Transverse colon (tissue), 4 donors: ENCODE results near the gene OR5M10. TPM values are rescaled to one million over a fixed set of nuclear protein-coding genes. Genes with fewer than 3 reads are reported as not detected.

Source experiments
- DNase-seq: peaks from one replicate; pipeline ENCODE4 v3.0.0-alpha.2; 2019
- H3K27ac ChIP-seq, 4 donors: fragments of 200-600 bp; sonication (generic); 2 replicates each; pipeline ENCODE4 v1.5.1; 2016 to 2018; ENCODE audit warnings: inconsistent platforms in 4 of 4
- H3K27me3 ChIP-seq: fragments of 200-600 bp; sonication (generic); 2 replicates; pipeline ENCODE4 v1.5.1; 2017; ENCODE audit warnings: inconsistent platforms
- H3K36me3 ChIP-seq, 4 donors: fragments of 200-600 bp; sonication (generic); 2 replicates each; pipeline ENCODE4 v1.5.1; 2017 to 2019; ENCODE audit warnings: inconsistent platforms in 4 of 4
- H3K4me1 ChIP-seq, 4 donors: fragments of 200-600 bp; sonication (generic); 2 replicates each; pipeline ENCODE4 v1.5.1; 2017 to 2020; ENCODE audit warnings: inconsistent platforms in 4 of 4
- H3K4me3 ChIP-seq, 4 donors: fragments of 200-600 bp; sonication (generic); 1 replicate in 1 of 4; 2 replicates in 3 of 4; pipeline versions ENCODE4 v1.5.1 to v1.6.1; 2017 to 2019; ENCODE audit warnings: inconsistent platforms in 4 of 4
- H3K9me3 ChIP-seq, 2 donors: fragments of 200-600 bp; sonication (generic); 2 replicates each; pipeline ENCODE4 v1.5.1; 2017 to 2019; ENCODE audit warnings: inconsistent platforms in 2 of 2
- EP300 ChIP-seq: sonication (generic); formaldehyde crosslinking; IDR thresholded peaks from one replicate; pipeline ENCODE4 v1.6.1; 2017; ENCODE audit warnings: antibody characterized with exemption, low read depth
- POLR2A ChIP-seq: fragments of 450-650 bp; IDR thresholded peaks from one replicate; pipeline ENCODE4 v1.6.1; 2016; ENCODE audit warnings: antibody characterized with exemption, mild to moderate bottlenecking, moderate library complexity
- POLR2AphosphoS5 ChIP-seq, 3 donors: sonication (generic); formaldehyde crosslinking; IDR thresholded peaks; one replicate each; pipeline ENCODE4 v1.6.1; 2016; ENCODE audit warnings: antibody characterized with exemption in 3 of 3
- WGBS, 2 donors: methylation state at CpG; one replicate each; pipeline ENCODE4 v1.1.5; 2018; ENCODE audit warnings: low coverage in 1 of 2; 5-methylcytosine and 5-hydroxymethylcytosine counted together
- in situ Hi-C, 4 donors: fragments of 200-750 bp; cut with MboI; loops; one replicate each; pipeline versions ENCODE4 v1.15.0 to v1.15.1; 2017; ENCODE audit warnings: low sequenced_read_pairs in 3 of 4, low pct_ligation_motif_present in 1 of 4, low pct_unique_long_range_greater_than_20kb in 1 of 4
- intact Hi-C: fragments of 100-400 bp; cut with DNase I; formaldehyde crosslinking; loops from one replicate; pipeline ENCODE4 v1.15.1; 2023; ENCODE audit warnings: low total_unique reads
- total RNA-seq, 4 donors: library from RNA; depleted of rRNA; stranded (reverse); fragments of >200 nt; gene quantifications; one replicate each; pipeline ENCODE4 v1.1.0, GENCODE V29; 2016
- TF ChIP-seq, protein P1 (sequence below), 5 experiments: fragments of 200-600 bp in 3 of 5; fragments of 450-650 bp in 2 of 5; sonication (generic) in 3 of 5; IDR thresholded peaks; 1 replicate in 2 of 5; 2 replicates in 3 of 5; pipeline ENCODE4 v1.5.1; 2016 to 2017; ENCODE audit warnings: antibody characterized with exemption in 5 of 5, inconsistent platforms in 3 of 5, mild to moderate bottlenecking in 2 of 5, moderate library complexity in 1 of 5

The OR5M10 gene
- total RNA-seq, 4 donors from 2014 or later = not detected

DNA sequence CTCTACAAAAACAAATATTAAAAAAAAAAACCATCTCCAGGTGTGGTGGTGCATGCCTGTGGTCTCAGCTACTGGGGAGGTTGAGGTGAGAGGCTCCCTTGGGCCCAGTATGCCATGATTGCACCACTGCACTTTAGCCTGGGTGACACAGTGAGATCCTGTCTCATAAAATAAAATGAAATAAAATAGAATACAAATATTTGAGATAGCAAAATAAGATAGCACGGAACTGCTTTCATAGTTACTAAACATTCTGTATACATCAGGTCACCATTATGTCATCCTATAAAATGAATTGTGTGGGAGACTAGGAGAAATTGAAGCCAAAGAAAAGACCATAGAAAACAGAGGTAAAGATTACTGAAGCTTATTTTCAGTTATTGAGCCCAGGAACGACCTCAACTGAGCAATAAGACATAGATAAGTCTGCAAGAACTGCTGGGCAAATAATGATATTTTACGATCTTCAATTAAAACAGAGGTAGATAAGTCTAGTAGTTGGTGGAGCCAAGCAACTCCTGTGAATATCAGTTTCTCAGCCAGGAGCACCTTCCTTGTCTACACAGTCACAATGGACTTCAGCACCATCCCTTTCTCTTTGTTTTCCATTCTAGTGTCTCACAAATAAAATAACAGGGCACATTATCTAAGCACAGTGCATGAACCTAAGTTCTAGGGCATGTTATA is 44.3 kb downstream of the OR5M10 start:
- H3K36me3 ChIP-seq = no peaks in the 10 kb centered on the region
- TF ChIP-seq EP300 (no peak), POLR2A (no peak), POLR2AphosphoS5 (IDR thresholded peaks at IDR 0.05) (no peak)
- TF ChIP-seq, protein P1, sequence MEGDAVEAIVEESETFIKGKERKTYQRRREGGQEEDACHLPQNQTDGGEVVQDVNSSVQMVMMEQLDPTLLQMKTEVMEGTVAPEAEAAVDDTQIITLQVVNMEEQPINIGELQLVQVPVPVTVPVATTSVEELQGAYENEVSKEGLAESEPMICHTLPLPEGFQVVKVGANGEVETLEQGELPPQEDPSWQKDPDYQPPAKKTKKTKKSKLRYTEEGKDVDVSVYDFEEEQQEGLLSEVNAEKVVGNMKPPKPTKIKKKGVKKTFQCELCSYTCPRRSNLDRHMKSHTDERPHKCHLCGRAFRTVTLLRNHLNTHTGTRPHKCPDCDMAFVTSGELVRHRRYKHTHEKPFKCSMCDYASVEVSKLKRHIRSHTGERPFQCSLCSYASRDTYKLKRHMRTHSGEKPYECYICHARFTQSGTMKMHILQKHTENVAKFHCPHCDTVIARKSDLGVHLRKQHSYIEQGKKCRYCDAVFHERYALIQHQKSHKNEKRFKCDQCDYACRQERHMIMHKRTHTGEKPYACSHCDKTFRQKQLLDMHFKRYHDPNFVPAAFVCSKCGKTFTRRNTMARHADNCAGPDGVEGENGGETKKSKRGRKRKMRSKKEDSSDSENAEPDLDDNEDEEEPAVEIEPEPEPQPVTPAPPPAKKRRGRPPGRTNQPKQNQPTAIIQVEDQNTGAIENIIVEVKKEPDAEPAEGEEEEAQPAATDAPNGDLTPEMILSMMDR (IDR thresholded peaks at IDR 0.05) = no peak
- H3K4me1 ChIP-seq = peaks cover 0 to 26% (median 16%) of the 10 kb centered on the region in 4 donors
- H3K9me3 ChIP-seq = no peaks in the 10 kb centered on the region
- 27 to 41% methylated on average over 3 of the region's 3 CpGs for whole genome bisulfite sequencing, 2 donors
- no peaks in the 10 kb centered on the region for H3K27me3 ChIP-seq
- peak; percentile 24 for DNase-seq
- in situ Hi-C loops = no loop called here
- H3K27ac ChIP-seq = peak overlapping the region; percentile 45 to 80 (median 50)
- no peak overlapping the region for H3K4me3 ChIP-seq
- intact Hi-C loops = no loop called here

DNA sequence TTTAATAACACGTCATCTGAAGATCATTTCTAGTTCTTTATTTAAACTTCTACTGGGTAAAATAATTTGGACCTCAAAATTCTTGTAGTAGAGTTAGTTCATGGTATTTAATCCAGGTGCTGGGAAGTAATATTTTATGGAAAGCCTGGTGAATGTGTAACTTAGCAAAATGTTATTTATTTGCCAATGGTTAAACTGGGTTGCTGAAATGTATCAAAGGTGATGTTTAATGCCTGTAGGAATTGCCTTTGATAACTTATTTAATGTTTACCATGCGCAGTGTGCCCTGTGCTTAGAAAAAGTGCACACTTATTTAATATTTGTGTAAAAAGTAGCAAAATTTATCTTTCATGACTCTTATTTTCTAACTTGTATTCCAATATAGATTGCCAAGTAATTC is 45.7 kb downstream of the OR5M10 start:
- H3K4me3 ChIP-seq = no peak overlapping the region
- WGBS, 2 donors = 39 to 42% methylated on average over 2 of the region's 2 CpGs
- TF ChIP-seq POLR2A (no peak), POLR2AphosphoS5 (IDR thresholded peaks at IDR 0.05) (no peak), EP300 (no peak)
- TF ChIP-seq, protein P1 (IDR thresholded peaks at IDR 0.05) = no peak

More for the DNA sequence above, 45.7 kb downstream of the OR5M10 start:
- H3K27ac ChIP-seq = peak overlapping the region; percentile 9 to 80 (median 46)
- in situ Hi-C loops = no loop called here
- DNase-seq = no peak
- intact Hi-C loops = no loop called here
- no peaks in the 10 kb centered on the region for H3K9me3 ChIP-seq
- H3K27me3 ChIP-seq = no peaks in the 10 kb centered on the region
- peaks cover 0 to 26% (median 16%) of the 10 kb centered on the region in 4 donors for H3K4me1 ChIP-seq
- no peaks in the 10 kb centered on the region for H3K36me3 ChIP-seq

Other genes starting within 250 kb of the OR5M10 start
- gene OR8K1, start 231.7 kb downstream of the OR5M10 start, total RNA-seq = not detected
- gene OR8J1, start 223.4 kb downstream of the OR5M10 start, total RNA-seq = not detected
- not detected for gene OR8U1, start 202.1 kb downstream of the OR5M10 start, total RNA-seq
- not detected for gene OR5AL1, start 165.0 kb downstream of the OR5M10 start, total RNA-seq
- gene OR5M3, start 104.4 kb downstream of the OR5M10 start, total RNA-seq = not detected
- not detected for gene OR5M8, start 86.4 kb downstream of the OR5M10 start, total RNA-seq
- gene OR5M11, start 34.5 kb downstream of the OR5M10 start, total RNA-seq = not detected
- not detected for gene OR5M1, start 37.2 kb upstream of the OR5M10 start, total RNA-seq
- gene OR5AP2, start 64.7 kb upstream of the OR5M10 start, total RNA-seq = not detected
- not detected for gene OR5AR1, start 86.0 kb upstream of the OR5M10 start, total RNA-seq
- not detected for gene OR9G1, start 121.4 kb upstream of the OR5M10 start, total RNA-seq
- not detected for gene OR9G4, start 171.0 kb upstream of the OR5M10 start, total RNA-seq